Activated naive CD8-positive, alpha-beta T cell treated with anti-CD3 and anti-CD28 coated beads, Interleukin-2, amount 10 ng/mL, durations not matched to agents 7 days and 5 days (primary cell): ENCODE measurements around the gene ATP8B3. TPM values are rescaled to one million over a fixed set of nuclear protein-coding genes. Genes with fewer than 3 reads are reported as not detected.

Experiments
- ATAC-seq: fragments of 150-1000 bp; cut with Tn5 transposase; one replicate; pipeline ENCODE4 v1.10.0; 2021; ENCODE audit warnings: low read depth, moderate library complexity
- POLR2A ChIA-PET: fragments of 350-600 bp; sonication (Branson Sonifier 250); formaldehyde crosslinking; loops from one replicate; lab custom pipeline; 2021; ENCODE audit warnings: antibody characterized with exemption; lab: Charles Lee
- DNase-seq: peaks from one replicate; pipeline ENCODE4 v3.0.0; 2021
- H3K27ac Mint-ChIP-seq: one replicate; pipeline ENCODE4 v1.8.0; 2022; ENCODE audit warnings: mild to moderate bottlenecking, mixed read lengths
- H3K27me3 Mint-ChIP-seq: one replicate; pipeline ENCODE4 v1.8.0; 2022; ENCODE audit warnings: mild to moderate bottlenecking, moderate library complexity, mixed read lengths
- H3K36me3 Mint-ChIP-seq: one replicate; pipeline ENCODE4 v1.8.0; 2021; ENCODE audit warnings: mild to moderate bottlenecking, mixed read lengths
- H3K4me1 Mint-ChIP-seq: one replicate; pipeline ENCODE4 v1.8.0; 2021; ENCODE audit warnings: mixed read lengths
- H3K4me3 Mint-ChIP-seq: one replicate; pipeline ENCODE4 v1.8.0; 2022; ENCODE audit warnings: mild to moderate bottlenecking, moderate library complexity, mixed read lengths
- H3K9me3 Mint-ChIP-seq: one replicate; pipeline ENCODE4 v1.8.0; 2021; ENCODE audit warnings: mixed read lengths
- total RNA-seq, 2 experiments: library from RNA; stranded (reverse); gene quantifications; one replicate each; pipeline ENCODE4 v1.2.3, GENCODE V29; 2021

The ATP8B3 gene
- total RNA-seq, 2 experiments from 2014 or later = 17.0 to 18.6 TPM

GRCh38 chr19:1854542-1855039, 42.5 kb upstream of the ATP8B3 start:
- no peak for ATAC-seq
- H3K4me3 Mint-ChIP-seq = peak overlapping the region; percentile 82
- no peaks in the 10 kb centered on the region for H3K9me3 Mint-ChIP-seq
- no peaks in the 10 kb centered on the region for H3K36me3 Mint-ChIP-seq
- DNase-seq = no peak
- no peaks in the 10 kb centered on the region for H3K27me3 Mint-ChIP-seq
- peak overlapping the region; percentile 91 for H3K27ac Mint-ChIP-seq
- peaks cover 28% of the 10 kb centered on the region for H3K4me1 Mint-ChIP-seq
- POLR2A ChIA-PET = interaction anchor here (0.9 to 4.0 kb wide), 9 partner anchors 8 to 43 kb away, joined by 3 to 34 read pairs (median 5); partner anchors contain the start of gene ABHD17A

- Mint-ChIP-seq H3K4me3 (no peak overlapping the region), H3K4me1 (peaks cover 26% of the 10 kb centered on the region), H3K9me3 (no peaks in the 10 kb centered on the region), H3K27ac (no peak overlapping the region), H3K36me3 (no peaks in the 10 kb centered on the region), H3K27me3 (no peaks in the 10 kb centered on the region)
- no peak for ATAC-seq
- POLR2A ChIA-PET = interaction anchor here (0.6 to 2.7 kb wide), 3 partner anchors 22 to 474 kb away, joined by 3 to 11 read pairs (median 10); no protein-coding TSS in a partner anchor
- DNase-seq = no peak
These were observed 42.0 kb upstream of the ATP8B3 start for GRCh38 chr19:1854039-1854541.

GRCh38 chr19:1853295-1854038, 41.4 kb upstream of the ATP8B3 start:
- H3K27me3 Mint-ChIP-seq = no peaks in the 10 kb centered on the region
- DNase-seq (peak; percentile 95), ATAC-seq (peak; percentile 21)
- H3K27ac Mint-ChIP-seq = peak overlapping the region; percentile 96
- H3K9me3 Mint-ChIP-seq = no peaks in the 10 kb centered on the region
- peaks cover 28% of the 10 kb centered on the region for H3K4me1 Mint-ChIP-seq
- peak overlapping the region; percentile 72 for H3K4me3 Mint-ChIP-seq
- no peaks in the 10 kb centered on the region for H3K36me3 Mint-ChIP-seq
- POLR2A ChIA-PET = interaction anchor here (0.6 to 2.7 kb wide), 4 partner anchors 22 to 601 kb away, joined by 3 to 11 read pairs (median 3); no protein-coding TSS in a partner anchor

DNA sequence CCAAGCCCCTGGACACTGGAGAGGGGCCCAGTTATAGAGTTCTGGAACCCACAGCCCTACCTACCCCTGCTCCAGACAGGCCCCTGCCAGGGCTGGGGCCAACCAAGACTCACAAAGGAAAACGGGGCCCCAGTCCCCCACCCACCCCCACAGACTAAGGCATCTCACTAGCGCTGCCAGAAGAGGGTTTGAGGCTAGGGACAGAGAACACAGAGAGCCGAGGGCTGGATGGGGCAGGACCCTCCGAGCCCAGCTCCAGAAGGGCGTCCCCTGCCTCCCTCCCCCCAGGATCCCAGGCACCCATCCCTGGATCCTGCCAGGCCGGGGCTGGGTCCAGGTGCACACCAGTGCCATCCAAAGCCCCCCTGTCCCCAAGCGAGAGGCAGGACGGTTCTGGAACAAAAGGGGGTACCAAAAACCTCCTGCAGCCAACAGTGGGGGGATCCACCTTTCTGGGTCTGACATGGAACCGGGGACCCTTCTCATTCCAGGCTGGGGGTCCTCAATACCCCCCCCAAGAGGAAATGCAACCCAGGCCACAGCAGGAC, 40.6 kb upstream of the ATP8B3 start:
- no peak for ATAC-seq
- POLR2A ChIA-PET = interaction anchor here (0.6 kb wide), 1 partner anchor 80 kb away, joined by 3 read pairs; no protein-coding TSS in a partner anchor
- H3K36me3 Mint-ChIP-seq = no peaks in the 10 kb centered on the region

GRCh38 chr19:1851654-1852580, 39.8 kb upstream of the ATP8B3 start:
- H3K4me3 Mint-ChIP-seq = peak overlapping the region; percentile 30

More for the DNA sequence above, 40.6 kb upstream of the ATP8B3 start:
- H3K9me3 Mint-ChIP-seq = no peaks in the 10 kb centered on the region
- peak overlapping the region; percentile 30 for H3K4me3 Mint-ChIP-seq
- peak overlapping the region; percentile 96 for H3K27ac Mint-ChIP-seq
- H3K27me3 Mint-ChIP-seq = no peaks in the 10 kb centered on the region
- H3K4me1 Mint-ChIP-seq = peaks cover 28% of the 10 kb centered on the region
- DNase-seq = no peak

DNA sequence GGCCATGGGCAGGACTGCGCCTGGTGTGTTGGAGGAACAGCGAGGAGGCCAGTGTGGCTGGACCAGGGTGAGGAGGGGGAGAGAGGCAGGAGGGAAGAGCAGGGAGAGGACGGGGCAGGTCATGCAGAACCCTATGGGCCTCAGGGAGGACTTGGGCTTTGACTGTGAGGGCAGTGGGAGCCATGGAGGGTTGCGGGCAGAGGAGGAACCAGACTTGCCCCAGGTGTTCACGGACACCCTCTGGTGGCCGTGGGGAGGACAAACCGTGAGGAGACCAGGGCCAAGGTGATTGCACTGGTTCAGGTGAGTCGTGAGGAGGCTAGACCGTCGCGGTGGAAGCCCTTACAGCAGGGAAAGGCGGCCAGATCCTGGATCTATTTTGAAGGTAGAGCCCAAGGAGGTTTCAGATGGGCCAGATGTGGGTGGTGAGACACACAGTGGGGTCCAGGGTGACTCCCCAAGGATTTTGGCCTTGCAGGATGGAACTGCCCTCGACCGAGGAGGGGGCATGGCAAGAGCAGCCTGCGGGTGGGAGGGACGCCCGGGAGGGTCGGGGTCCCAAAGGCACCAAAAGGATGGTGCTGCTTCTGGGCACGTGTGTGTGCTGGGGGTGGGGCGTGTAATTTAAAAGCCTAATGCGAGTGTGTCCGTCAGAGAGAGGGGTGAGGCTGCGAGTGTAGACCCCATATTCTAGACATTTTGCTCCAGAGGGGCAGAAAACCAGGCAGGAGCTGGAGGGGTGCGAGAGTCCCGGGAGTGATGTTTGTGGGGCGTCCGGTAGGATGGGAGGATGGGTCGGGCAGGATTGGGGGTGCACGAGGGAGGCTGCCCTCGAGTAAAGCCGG, 39.0 kb upstream of the ATP8B3 start:
- POLR2A ChIA-PET = no interaction called here
- ATAC-seq = no peak
- Mint-ChIP-seq H3K4me3 (peak overlapping the region; percentile 39), H3K9me3 (no peaks in the 10 kb centered on the region), H3K36me3 (peaks cover 2% of the 10 kb centered on the region), H3K4me1 (peaks cover 38% of the 10 kb centered on the region), H3K27ac (peak overlapping the region; percentile 65), H3K27me3 (no peaks in the 10 kb centered on the region)
- no peak for DNase-seq

More at GRCh38 chr19:1851654-1852580, 39.8 kb upstream of the ATP8B3 start:
- Mint-ChIP-seq H3K9me3 (no peaks in the 10 kb centered on the region), H3K4me1 (peaks cover 35% of the 10 kb centered on the region), H3K27me3 (no peaks in the 10 kb centered on the region), H3K36me3 (peaks cover 2% of the 10 kb centered on the region), H3K27ac (no peak overlapping the region)
- DNase-seq (peak; percentile 69), ATAC-seq (no peak)
- POLR2A ChIA-PET = no interaction called here

DNA sequence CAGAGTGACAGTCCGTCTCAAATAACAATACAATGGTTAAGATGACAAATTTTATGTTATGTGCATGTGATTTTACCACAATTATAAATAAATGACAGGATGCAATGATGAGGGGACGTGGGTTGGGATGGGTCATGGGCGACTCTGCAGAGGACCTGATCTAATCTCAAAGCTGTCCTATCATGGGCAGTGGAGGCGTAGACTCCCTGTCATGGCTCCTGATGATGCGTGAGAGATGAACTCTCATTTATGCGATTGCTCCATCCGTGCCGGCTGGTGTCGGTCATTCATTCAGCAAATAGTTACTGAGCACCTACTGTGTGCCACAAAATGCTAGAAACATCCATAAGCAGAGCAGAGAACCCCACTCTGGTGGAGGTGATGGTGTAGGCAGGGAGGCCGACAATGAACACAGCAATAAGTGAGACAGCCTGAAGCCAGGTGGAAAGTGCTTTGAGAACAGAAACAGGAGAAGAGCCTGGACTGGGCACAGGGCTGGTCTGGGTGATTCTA, 37.9 kb upstream of the ATP8B3 start:
- peaks cover 2% of the 10 kb centered on the region for H3K36me3 Mint-ChIP-seq
- H3K4me1 Mint-ChIP-seq = peaks cover 37% of the 10 kb centered on the region
- no peaks in the 10 kb centered on the region for H3K9me3 Mint-ChIP-seq
- no peak for ATAC-seq
- no peaks in the 10 kb centered on the region for H3K27me3 Mint-ChIP-seq
- peak overlapping the region; percentile 27 for H3K4me3 Mint-ChIP-seq
- peak overlapping the region; percentile 39 for H3K27ac Mint-ChIP-seq
- POLR2A ChIA-PET = no interaction called here
- DNase-seq = no peak

- Mint-ChIP-seq H3K4me3 (peak overlapping the region; percentile 69), H3K9me3 (no peaks in the 10 kb centered on the region), H3K27me3 (no peaks in the 10 kb centered on the region), H3K36me3 (peaks cover 3% of the 10 kb centered on the region), H3K4me1 (peaks cover 34% of the 10 kb centered on the region), H3K27ac (peak overlapping the region; percentile 70)
- ATAC-seq (no peak), DNase-seq (no peak)
- POLR2A ChIA-PET = no interaction called here
These were observed 37.0 kb upstream of the ATP8B3 start for GRCh38 chr19:1849132-1849474.

- peaks cover 3% of the 10 kb centered on the region for H3K36me3 Mint-ChIP-seq
- POLR2A ChIA-PET = no interaction called here
- DNase-seq = peak; percentile 98
- peak within 1 kb of the TSS; percentile 93 for H3K27ac Mint-ChIP-seq
- H3K9me3 Mint-ChIP-seq = no peaks in the 10 kb centered on the region
- peak; percentile 75 for ATAC-seq
- H3K4me1 Mint-ChIP-seq = peaks cover 34% of the 10 kb centered on the region
- peak within 1 kb of the TSS; percentile 91 for H3K4me3 Mint-ChIP-seq
- no peaks in the 10 kb centered on the region for H3K27me3 Mint-ChIP-seq
These were observed 36.5 kb upstream of the ATP8B3 start, which contains the start of gene REXO1 for GRCh38 chr19:1848399-1849131. Gene REXO1, minus strand, starts transcription at chr19:1848483. Its CDS starts 125 bp downstream, at chr19:1848358.

GRCh38 chr19:1847684-1848398, 35.8 kb upstream of the ATP8B3 start:
- POLR2A ChIA-PET = interaction anchor here (0.7 to 1.2 kb wide), 2 partner anchors 8 to 10 kb away, joined by 3 to 5 read pairs; no protein-coding TSS in a partner anchor
- peak overlapping the region; percentile 93 for H3K27ac Mint-ChIP-seq
- no peaks in the 10 kb centered on the region for H3K27me3 Mint-ChIP-seq
- ATAC-seq = peak; percentile 46
- H3K4me3 Mint-ChIP-seq = peak overlapping the region; percentile 91
- DNase-seq = peak; percentile 52
- H3K9me3 Mint-ChIP-seq = no peaks in the 10 kb centered on the region
- peaks cover 3% of the 10 kb centered on the region for H3K36me3 Mint-ChIP-seq
- H3K4me1 Mint-ChIP-seq = peaks cover 28% of the 10 kb centered on the region

- H3K4me1 Mint-ChIP-seq = peaks cover 28% of the 10 kb centered on the region
These were observed 35.2 kb upstream of the ATP8B3 start for GRCh38 chr19:1847348-1847683.

More at GRCh38 chr19:1847348-1847683, 35.2 kb upstream of the ATP8B3 start:
- peak overlapping the region; percentile 91 for H3K4me3 Mint-ChIP-seq
- peaks cover 3% of the 10 kb centered on the region for H3K36me3 Mint-ChIP-seq
- H3K9me3 Mint-ChIP-seq = no peaks in the 10 kb centered on the region
- peak overlapping the region; percentile 93 for H3K27ac Mint-ChIP-seq
- DNase-seq (no peak), ATAC-seq (no peak)
- no peaks in the 10 kb centered on the region for H3K27me3 Mint-ChIP-seq
- POLR2A ChIA-PET = interaction anchor here (0.7 to 1.2 kb wide), 2 partner anchors 8 to 10 kb away, joined by 3 to 5 read pairs; no protein-coding TSS in a partner anchor
